ENCODE data around the gene SMG6.

- TF ChIP-seq EP300 (IDR thresholded peaks at IDR 0.05; ENCODE audit: borderline replicate concordance in 1 of 2, low read depth in 2 of 2, low read length in 2 of 2): no peak
- TF ChIP-seq, protein P1, sequence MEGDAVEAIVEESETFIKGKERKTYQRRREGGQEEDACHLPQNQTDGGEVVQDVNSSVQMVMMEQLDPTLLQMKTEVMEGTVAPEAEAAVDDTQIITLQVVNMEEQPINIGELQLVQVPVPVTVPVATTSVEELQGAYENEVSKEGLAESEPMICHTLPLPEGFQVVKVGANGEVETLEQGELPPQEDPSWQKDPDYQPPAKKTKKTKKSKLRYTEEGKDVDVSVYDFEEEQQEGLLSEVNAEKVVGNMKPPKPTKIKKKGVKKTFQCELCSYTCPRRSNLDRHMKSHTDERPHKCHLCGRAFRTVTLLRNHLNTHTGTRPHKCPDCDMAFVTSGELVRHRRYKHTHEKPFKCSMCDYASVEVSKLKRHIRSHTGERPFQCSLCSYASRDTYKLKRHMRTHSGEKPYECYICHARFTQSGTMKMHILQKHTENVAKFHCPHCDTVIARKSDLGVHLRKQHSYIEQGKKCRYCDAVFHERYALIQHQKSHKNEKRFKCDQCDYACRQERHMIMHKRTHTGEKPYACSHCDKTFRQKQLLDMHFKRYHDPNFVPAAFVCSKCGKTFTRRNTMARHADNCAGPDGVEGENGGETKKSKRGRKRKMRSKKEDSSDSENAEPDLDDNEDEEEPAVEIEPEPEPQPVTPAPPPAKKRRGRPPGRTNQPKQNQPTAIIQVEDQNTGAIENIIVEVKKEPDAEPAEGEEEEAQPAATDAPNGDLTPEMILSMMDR (IDR thresholded peaks at IDR 0.05; ENCODE audit: control extremely low read depth in 1 of 3, insufficient read depth in 1 of 3, low read depth in 1 of 3, low read length in 3 of 3): no peak
- TF ChIP-seq NRF1 (IDR thresholded peaks at IDR 0.05; ENCODE audit: low read depth, low read length): no peak
- TF ChIP-seq JUND (IDR thresholded peaks at IDR 0.05; ENCODE audit: low read length): no peak
- TF ChIP-seq RBBP5 (IDR thresholded peaks at IDR 0.05; ENCODE audit: borderline replicate concordance, low read depth, low read length): no peak
- TF ChIP-seq RXRA (IDR thresholded peaks at IDR 0.05; ENCODE audit: insufficient read depth, low read depth, low read length): no peak
- no peak for TF ChIP-seq CBX8 (IDR thresholded peaks at IDR 0.05; ENCODE audit: borderline replicate concordance, low read depth, low read length)
- no peak for TF ChIP-seq POLR2AphosphoS5 (IDR thresholded peaks at IDR 0.05; ENCODE audit: low read depth, low read length)
- no peak for TF ChIP-seq POLR2A (IDR thresholded peaks at IDR 0.05; ENCODE audit: control extremely low read depth in 1 of 2, low read depth in 2 of 2, low read length in 2 of 2)
- no peak for TF ChIP-seq EZH2 (IDR thresholded peaks at IDR 0.05; ENCODE audit: low read depth, low read length, severe bottlenecking)
- no peak for TF ChIP-seq RAD21 (IDR thresholded peaks at IDR 0.05 in 1 of 2, conservative IDR thresholded peaks at IDR 0.05 in 1 of 2; ENCODE audit: low read depth in 2 of 2, low read length in 2 of 2)
These were observed 99.8 kb downstream of the SMG6 start for GRCh38 chr17:2203818-2204217.
